Spleen (tissue), 13 donors: ENCODE results near the gene GPR89B. TPM values are rescaled to one million over a fixed set of nuclear protein-coding genes. Genes with fewer than 3 reads are reported as not detected.
"Not testable (repeated sequence)": the region's sequence is repeated elsewhere in the genome, so short reads cannot be mapped to it uniquely, and the experiment has no call there.

Experiments used
- DNase-seq: peaks from one replicate; pipeline ENCODE4 v3.0.0-alpha.2; 2020
- H3K27ac ChIP-seq, 8 donors: fragments of 200-600 bp; sonication (generic) in 7 of 8; 1 replicate in 4 of 8; 2 replicates in 4 of 8; pipeline versions ENCODE4 v1.5.0 to v1.8.0; 2016 to 2021; ENCODE audit warnings: inconsistent platforms in 4 of 8, mild to moderate bottlenecking in 4 of 8, moderate library complexity in 1 of 8
- H3K27me3 ChIP-seq, 7 donors: fragments of 200-600 bp; sonication (generic) in 6 of 7; replicated peaks in 1 of 7; 1 replicate in 4 of 7; 2 replicates in 3 of 7; pipeline versions ENCODE4 v1.5.0 to v1.8.0; 2016 to 2021; ENCODE audit warnings: inconsistent platforms in 3 of 7, mild to moderate bottlenecking in 1 of 7
- H3K36me3 ChIP-seq, 6 donors: fragments of 200-600 bp; sonication (generic) in 5 of 6; 1 replicate in 4 of 6; 2 replicates in 2 of 6; pipeline versions ENCODE4 v1.5.0 to v1.8.0; 2016 to 2021; ENCODE audit warnings: inconsistent platforms in 2 of 6
- H3K4me1 ChIP-seq, 6 donors: fragments of 200-600 bp; sonication (generic) in 5 of 6; 1 replicate in 3 of 6; 2 replicates in 3 of 6; pipeline versions ENCODE4 v1.5.0 to v1.8.0; 2016 to 2021; ENCODE audit warnings: inconsistent platforms in 3 of 6
- H3K4me3 ChIP-seq, 8 donors: fragments of 200-600 bp; sonication (generic) in 7 of 8; 1 replicate in 4 of 8; 2 replicates in 4 of 8; pipeline versions ENCODE4 v1.5.0 to v1.8.0; 2016 to 2021; ENCODE audit warnings: inconsistent platforms in 4 of 8, mild to moderate bottlenecking in 4 of 8, moderate library complexity in 2 of 8
- H3K9me3 ChIP-seq, 8 donors: fragments of 200-600 bp; sonication (generic) in 7 of 8; 1 replicate in 4 of 8; 2 replicates in 4 of 8; pipeline versions ENCODE4 v1.5.0 to v1.8.0; 2016 to 2021; ENCODE audit warnings: inconsistent platforms in 4 of 8
- POLR2A ChIP-seq, 3 donors: fragments of 450-650 bp; IDR thresholded peaks; one replicate each; pipeline ENCODE4 v1.5.1; 2017; ENCODE audit warnings: antibody characterized with exemption in 3 of 3, mild to moderate bottlenecking in 1 of 3
- POLR2AphosphoS5 ChIP-seq, 3 donors: sonication (generic); formaldehyde crosslinking; IDR thresholded peaks; one replicate each; pipeline ENCODE4 v1.5.1; 2017; ENCODE audit warnings: antibody characterized with exemption in 3 of 3
- WGBS, 5 donors: extraction: QIAGEN DNeasy Blood & Tissue Kit in 3 of 5; methylation state at CpG; one replicate each; pipeline versions ENCODE4 v1.1.5 to v1.1.7; 2013 to 2018; 5-methylcytosine and 5-hydroxymethylcytosine counted together
- intact Hi-C: fragments of 100-400 bp; cut with DNase I; formaldehyde crosslinking; loops from one replicate; pipeline ENCODE4 v1.15.0; 2023; ENCODE audit warnings: low total_unique reads
- long read RNA-seq, 2 donors: transcript quantifications; one replicate each; lab custom pipeline, GENCODE V29; 2026
- polyA plus RNA-seq, 3 donors: library from polyadenylated mRNA; stranded (reverse); fragments of 200-250 nt; gene quantifications; one replicate each; pipeline ENCODE4 v1.2.1, GENCODE V29; 2013
- total RNA-seq, 7 donors: library from RNA; depleted of rRNA in 3 of 7; stranded (reverse); fragments of >200 nt in 3 of 7; fragmentation: NEBNext Ultra II Directional in 4 of 7; extraction: Animal tissue kit (Norgen Biotek cat#: 25700) in 4 of 7; gene quantifications; one replicate each; pipeline versions ENCODE4 v1.1.0 to v1.2.1, GENCODE V29; 2016 to 2021
- TF ChIP-seq, protein P1 (sequence below), 11 experiments: fragments of 200-600 bp in 7 of 11; fragments of 450-650 bp in 4 of 11; sonication (generic) in 4 of 11; IDR thresholded peaks in 8 of 11; conservative IDR thresholded peaks in 3 of 11; 1 replicate in 7 of 11; 2 replicates in 4 of 11; pipeline versions ENCODE4 v1.4.0 to v1.8.0; 2016 to 2021; ENCODE audit warnings: antibody characterized with exemption in 11 of 11, inconsistent platforms in 4 of 11, mild to moderate bottlenecking in 1 of 11
- donor health status: healthy with polysubstance abuse.
- donor health status: DM: no; HTN: no; CAD: no; lungs with moderate emphysema.
- donor health status: DM: no; HTN: no; CAD: no.
- donor health status: Bipolar disorder and iron deficiency.
- donor health status: healthy.
- donor health status: DM: no; HTN: no; CAD: no.
- donor health status: DM: yes; HTN: yes; CAD: no.

The GPR89B gene
- total RNA-seq (10 to 100 TPM; 12.3 to 26.5 (median 18.2) TPM), polyA plus RNA-seq (10 to 100 TPM; 10.4 to 13.8 (median 12.1) TPM)
- long read RNA-seq, donor 1, partial matches to known transcripts, result 0 of 2 reads
- long read RNA-seq, donor 1, other reads (novel, unspliced or antisense), result 0 of 2 reads
- long read RNA-seq, donor 2, partial matches to known transcripts, result 0 of 2 reads
- long read RNA-seq, donor 2, other reads (novel, unspliced or antisense), result 0 of 2 reads

GRCh38 chr1:147928236-147929132, at the start of gene GPR89B:
Gene GPR89B, plus strand, starts transcription at chr1:147928420. Its CDS starts 117 bp downstream, at chr1:147928537.
- DNase-seq, result peak; percentile 96
- H3K36me3 ChIP-seq, H3K9me3 ChIP-seq, H3K27me3 ChIP-seq, intact Hi-C loops: not testable (repeated sequence)
- 0 to 1% (median 0%) methylated on average over 31 to 57 of the region's 72 CpGs; no CpG with 5 or more reads in 1 of the 5 donors for WGBS, 5 donors
- Histone ChIP-seq H3K27ac (peak within 1 kb of the TSS; percentile 44 to 88 (median 83)), H3K4me1 (peaks cover 0 to 21% (median 12%) of the 10 kb centered on the region in 6 donors), H3K4me3 (peak within 1 kb of the TSS; percentile 57 to 92 (median 86))
- TF ChIP-seq POLR2A (IDR thresholded peaks at IDR 0.05), result peak in 2 of 3 donors; percentile 21 to 81
- peak; percentile 80 to 95 (median 93) for TF ChIP-seq POLR2AphosphoS5 (IDR thresholded peaks at IDR 0.05)

GRCh38 chr1:147879911-147880310, 48.3 kb upstream of the GPR89B start:
- intact Hi-C loops, result no loop called here
- no peaks in the 10 kb centered on the region for H3K36me3 ChIP-seq
- H3K27me3 ChIP-seq, result peaks cover 0 to 13% (median 0%) of the 10 kb centered on the region in 7 donors
- no peak for DNase-seq
- H3K9me3 ChIP-seq, result peaks cover 0 to 9% (median 6%) of the 10 kb centered on the region in 8 donors
- H3K4me3 ChIP-seq, result no peak overlapping the region
- TF ChIP-seq POLR2AphosphoS5 (IDR thresholded peaks at IDR 0.05), result no peak
- no peak for TF ChIP-seq POLR2A (IDR thresholded peaks at IDR 0.05)
- TF ChIP-seq, protein P1, sequence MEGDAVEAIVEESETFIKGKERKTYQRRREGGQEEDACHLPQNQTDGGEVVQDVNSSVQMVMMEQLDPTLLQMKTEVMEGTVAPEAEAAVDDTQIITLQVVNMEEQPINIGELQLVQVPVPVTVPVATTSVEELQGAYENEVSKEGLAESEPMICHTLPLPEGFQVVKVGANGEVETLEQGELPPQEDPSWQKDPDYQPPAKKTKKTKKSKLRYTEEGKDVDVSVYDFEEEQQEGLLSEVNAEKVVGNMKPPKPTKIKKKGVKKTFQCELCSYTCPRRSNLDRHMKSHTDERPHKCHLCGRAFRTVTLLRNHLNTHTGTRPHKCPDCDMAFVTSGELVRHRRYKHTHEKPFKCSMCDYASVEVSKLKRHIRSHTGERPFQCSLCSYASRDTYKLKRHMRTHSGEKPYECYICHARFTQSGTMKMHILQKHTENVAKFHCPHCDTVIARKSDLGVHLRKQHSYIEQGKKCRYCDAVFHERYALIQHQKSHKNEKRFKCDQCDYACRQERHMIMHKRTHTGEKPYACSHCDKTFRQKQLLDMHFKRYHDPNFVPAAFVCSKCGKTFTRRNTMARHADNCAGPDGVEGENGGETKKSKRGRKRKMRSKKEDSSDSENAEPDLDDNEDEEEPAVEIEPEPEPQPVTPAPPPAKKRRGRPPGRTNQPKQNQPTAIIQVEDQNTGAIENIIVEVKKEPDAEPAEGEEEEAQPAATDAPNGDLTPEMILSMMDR (IDR thresholded peaks at IDR 0.05 in 8 of 11, conservative IDR thresholded peaks at IDR 0.05 in 3 of 11), result no peak
- no peaks in the 10 kb centered on the region for H3K4me1 ChIP-seq
- no peak overlapping the region for H3K27ac ChIP-seq

DNA sequence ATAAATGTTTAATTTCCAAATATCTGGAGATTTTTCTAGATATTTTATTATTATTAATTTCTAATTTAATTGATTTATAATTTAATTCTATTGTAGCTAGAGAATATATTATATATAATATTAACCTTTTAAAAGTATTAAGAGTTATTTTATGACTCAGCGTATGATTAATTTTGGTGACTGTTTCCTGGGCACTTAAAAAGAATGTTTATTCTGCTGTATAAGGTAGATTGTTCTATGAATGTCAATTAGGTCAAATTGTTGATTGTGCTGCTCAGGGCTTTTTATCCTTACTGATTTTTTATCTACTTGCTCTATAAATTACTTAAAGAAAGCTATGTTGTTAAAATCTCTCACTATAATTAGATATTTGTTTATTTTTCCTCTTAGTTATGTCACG, 45.7 kb upstream of the GPR89B start:
- Histone ChIP-seq H3K4me1 (no peaks in the 10 kb centered on the region), H3K27ac (no peak overlapping the region), H3K9me3 (peaks cover 0 to 9% (median 6%) of the 10 kb centered on the region in 8 donors), H3K4me3 (no peak overlapping the region), H3K36me3 (no peaks in the 10 kb centered on the region), H3K27me3 (peaks cover 0 to 8% (median 0%) of the 10 kb centered on the region in 7 donors)
- intact Hi-C loops, result no loop called here
- WGBS, 5 donors, result 63 to 88% (median 82%) methylated on average over 2 of the region's 2 CpGs
- TF ChIP-seq, protein P1 (IDR thresholded peaks at IDR 0.05 in 8 of 11, conservative IDR thresholded peaks at IDR 0.05 in 3 of 11), result no peak
- TF ChIP-seq POLR2AphosphoS5 (IDR thresholded peaks at IDR 0.05), result no peak
- TF ChIP-seq POLR2A (IDR thresholded peaks at IDR 0.05), result no peak
- no peak for DNase-seq

DNA sequence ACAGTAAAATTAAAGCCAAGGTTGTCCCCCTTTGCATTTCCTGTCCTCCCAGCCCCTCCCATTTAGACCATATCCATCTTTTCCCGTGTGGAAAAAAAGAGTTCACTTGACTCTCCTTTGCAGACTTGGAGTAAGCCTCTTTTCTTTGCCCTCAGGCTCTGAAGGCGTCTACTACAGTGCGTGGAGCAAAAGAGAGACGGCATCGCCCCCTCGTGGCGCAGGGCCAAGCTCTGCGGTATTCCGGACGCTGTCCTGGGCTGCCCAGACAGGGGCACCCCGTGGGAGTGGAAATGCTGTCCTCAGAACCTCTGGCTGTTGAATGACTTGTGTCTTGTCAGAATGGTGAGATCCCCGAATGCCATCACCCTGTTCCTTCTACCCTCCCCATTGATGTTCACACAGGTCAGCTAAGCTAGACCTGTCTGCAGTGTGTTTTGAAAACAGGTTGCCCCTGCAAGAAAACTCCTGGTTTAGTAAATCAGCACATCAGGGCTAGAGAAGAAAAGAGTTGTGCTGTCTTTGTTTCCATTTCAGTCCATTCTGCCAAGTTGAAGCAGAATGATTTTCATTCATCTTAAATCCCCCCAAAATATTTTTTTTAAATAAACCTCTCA, 37.9 kb upstream of the GPR89B start:
- intact Hi-C loops, result loop anchor here (5.0 to 10.0 kb wide), 3 partner anchors 168 to 395 kb away; no protein-coding TSS in a partner anchor
- H3K9me3 ChIP-seq, result no peaks in the 10 kb centered on the region
- no peak overlapping the region for H3K27ac ChIP-seq
- no peaks in the 10 kb centered on the region for H3K36me3 ChIP-seq
- peak; percentile 87 for DNase-seq
- TF ChIP-seq, protein P1 (IDR thresholded peaks at IDR 0.05 in 8 of 11, conservative IDR thresholded peaks at IDR 0.05 in 3 of 11), result peak; percentile 15 to 71 (median 56)
- TF ChIP-seq POLR2AphosphoS5 (IDR thresholded peaks at IDR 0.05), result no peak
- H3K4me1 ChIP-seq, result peaks cover 0 to 15% (median 5%) of the 10 kb centered on the region in 6 donors
- no peak overlapping the region for H3K4me3 ChIP-seq
- H3K27me3 ChIP-seq, result peaks cover 0 to 20% (median 0%) of the 10 kb centered on the region in 7 donors
- 2 to 7% (median 6%) methylated on average over 12 of the region's 12 CpGs for WGBS, 5 donors
